K562 (cell line): ENCODE measurements around the gene EDEM1. TPM values are rescaled to one million over a fixed set of nuclear protein-coding genes. Genes with fewer than 3 reads are reported as not detected.

Experiments used
- ATAC-seq: fragments of 200-7000 bp; cut with Tn5 transposase; 3 replicates; pipeline ENCODE4 v1.9.1; 2020; ENCODE audit warnings: moderate library complexity
- BruUV-seq: library from RNA; stranded (reverse); fragments of 400-500 nt; replicated peaks from 2 replicates; lab custom pipeline; 2021; lab: Mats Ljungman, UMichigan
- CTCF ChIA-PET: fragments of 300-600 bp; formaldehyde crosslinking; extraction: SDS; loops from one replicate; lab custom pipeline; 2021; ENCODE audit warnings: low intra/inter-chr PET ratio; lab: Yijun Ruan, JAX
- POLR2A ChIA-PET: fragments of 300-600, 350-650 bp; sonication (Branson Sonifier 250); formaldehyde crosslinking; extraction: SDS; loops from one replicate; lab custom pipeline; 2021; ENCODE audit warnings: antibody characterized with exemption, inconsistent platforms; lab: Yijun Ruan, JAX
- DNase-seq, 4 experiments: peaks; one replicate each; pipeline versions ENCODE4 v3.0.0 to v3.0.0-alpha.2; 2011 to 2018; ENCODE audit warnings: low spot score in 3 of 4, mixed read lengths in 3 of 4; ENCODE audit errors: extremely low read depth in 1 of 4
- FAIRE-seq: peaks from 2 replicates; lab custom pipeline; 2011; peaks lifted over from hg19 to GRCh38; lab: Jason Lieb, UNC
- H2AFZ ChIP-seq: 2 replicates; pipeline ENCODE4 v1.6.0; 2011; ENCODE audit warnings: low read depth, low read length, control low read depth, inconsistent platforms
- H3K27ac ChIP-seq: fragments of 200-600 bp; 3 replicates; pipeline ENCODE4 v1.8.0; 2011; ENCODE audit warnings: low read depth, mild to moderate bottlenecking, control low read depth, inconsistent platforms, low read length, moderate library complexity, mixed read lengths; ENCODE audit errors: extremely low read depth
- H3K27me3 ChIP-seq, 2 experiments: fragments of 300-600 bp in 1 of 2; 2 replicates in 1 of 2; 3 replicates in 1 of 2; pipeline versions ENCODE4 v1.6.0 to v1.8.0; 2011; ENCODE audit warnings: inconsistent platforms in 2 of 2, low read length in 2 of 2, mild to moderate bottlenecking in 1 of 2, mixed read lengths in 1 of 2, moderate library complexity in 1 of 2; ENCODE audit not compliant: control insufficient read depth in 2 of 2, insufficient read depth in 2 of 2
- H3K36me3 ChIP-seq: fragments of 300-600 bp; 3 replicates; pipeline ENCODE4 v1.8.0; 2011; ENCODE audit warnings: mild to moderate bottlenecking, low read length, inconsistent platforms; ENCODE audit not compliant: control insufficient read depth, insufficient read depth
- H3K4me1 ChIP-seq, 2 experiments: fragments of 200-600 bp in 1 of 2; replicated peaks in 1 of 2; 2 replicates in 1 of 2; 3 replicates in 1 of 2; pipeline versions ENCODE4 v1.5.1 to v1.8.0; 2011; ENCODE audit warnings: inconsistent platforms in 2 of 2, low read length in 2 of 2, mild to moderate bottlenecking in 1 of 2, mixed read lengths in 1 of 2, moderate library complexity in 1 of 2; ENCODE audit not compliant: control insufficient read depth in 2 of 2, insufficient read depth in 2 of 2
- H3K4me2 ChIP-seq: 2 replicates; pipeline ENCODE4 v1.6.1; 2011; ENCODE audit warnings: low read length, control low read depth, inconsistent platforms, mixed read lengths; ENCODE audit not compliant: insufficient read depth
- H3K4me3 ChIP-seq: fragments of 200-600 bp; sonication (generic), shearing (Covaris generic); 2 replicates; pipeline ENCODE4 v1.5.1; 2016; ENCODE audit warnings: control low read depth, inconsistent platforms
- H3K79me2 ChIP-seq: fragments of 200-600 bp; 3 replicates; pipeline ENCODE4 v1.8.0; 2011; ENCODE audit warnings: low read length, inconsistent platforms; ENCODE audit not compliant: control insufficient read depth, insufficient read depth
- H3K9ac ChIP-seq, 2 experiments: 2 replicates each; pipeline versions ENCODE4 v1.6.0 to v1.6.1; 2011; ENCODE audit warnings: low read depth in 2 of 2, low read length in 2 of 2, control low read depth in 1 of 2, inconsistent platforms in 1 of 2, mild to moderate bottlenecking in 1 of 2, mixed read lengths in 1 of 2; ENCODE audit not compliant: insufficient read depth in 1 of 2
- H3K9me1 ChIP-seq: one replicate; pipeline ENCODE4 v1.6.0; 2011; ENCODE audit warnings: inconsistent platforms, mild to moderate bottlenecking, low read length, moderate library complexity; ENCODE audit not compliant: control insufficient read depth, insufficient read depth
- H3K9me3 ChIP-seq: replicated peaks from 2 replicates; pipeline ENCODE4 v1.5.1; 2011; ENCODE audit warnings: low read depth, low read length, inconsistent platforms; ENCODE audit not compliant: control insufficient read depth, insufficient read depth
- H4K20me1 ChIP-seq: replicated peaks from 2 replicates; pipeline ENCODE4 v1.6.1; 2011; ENCODE audit warnings: low read length, inconsistent platforms, mixed read lengths; ENCODE audit not compliant: control insufficient read depth, insufficient read depth
- BDP1 ChIP-seq: IDR thresholded peaks from 3 replicates; pipeline ENCODE4 v1.6.1; 2011; ENCODE audit not compliant: insufficient read length, insufficient read depth
- DACH1 ChIP-seq: fragments of 450-650 bp; IDR thresholded peaks from 2 replicates; pipeline ENCODE4 v1.6.1; 2018; ENCODE audit not compliant: partially characterized antibody
- EWSR1 ChIP-seq: fragments of 450-650 bp; IDR thresholded peaks from 2 replicates; pipeline ENCODE4 v1.6.1; 2018; ENCODE audit warnings: borderline replicate concordance, mild to moderate bottlenecking, low read depth, moderate library complexity; ENCODE audit not compliant: partially characterized antibody
- IRF2 ChIP-seq: sonication (generic); formaldehyde crosslinking; IDR thresholded peaks from 2 replicates; pipeline ENCODE4 v1.8.1; 2022; ENCODE audit warnings: mild to moderate bottlenecking, missing genetic modification reagents
- KLF13 ChIP-seq: fragments of 450-650 bp; IDR thresholded peaks from 2 replicates; pipeline ENCODE4 v1.6.1; 2016; ENCODE audit warnings: missing genetic modification characterization, low read depth, mild to moderate bottlenecking, missing compliant biosample characterization, moderate library complexity, borderline replicate concordance
- RBM15 ChIP-seq: fragments of 200-400 bp; formaldehyde crosslinking; IDR thresholded peaks from 2 replicates; pipeline ENCODE4 v1.6.1; 2018; ENCODE audit warnings: mild to moderate bottlenecking, low read length, moderate library complexity; ENCODE audit not compliant: insufficient read depth
- ZNF274 ChIP-seq: IDR thresholded peaks from 2 replicates; pipeline ENCODE4 v1.6.1; 2011; ENCODE audit warnings: low read depth, mild to moderate bottlenecking, low read length, moderate library complexity, borderline replicate concordance
- ZNF707 ChIP-seq: fragments of 250-450 bp; sonication (Bioruptor Pico); conservative IDR thresholded peaks from 2 replicates; pipeline ENCODE4 v1.8.0; 2022; ENCODE audit warnings: inconsistent platforms, mild to moderate bottlenecking, moderate library complexity
- WGBS: fragments of 100-300 bp; shearing (Covaris generic); methylation state at CpG from one replicate; pipeline ENCODE4 v1.1.6; 2016; ENCODE audit warnings: low coverage, mixed read lengths; ENCODE audit not compliant: insufficient coverage; ENCODE audit errors: missing lambda C conversion rate; 5-methylcytosine and 5-hydroxymethylcytosine counted together
- in situ Hi-C: fragments of 300-500 bp; cut with MboI; formaldehyde crosslinking; loops from 4 replicates; pipeline ENCODE4 v1.15.0; 2018; ENCODE audit warnings: inconsistent platforms, mixed read lengths
- intact Hi-C: fragments of 100-400 bp; cut with micrococcal nuclease; formaldehyde crosslinking; loops from 2 replicates; pipeline ENCODE4 v1.14.2; 2022
- polyA plus RNA-seq, 8 experiments: library from polyadenylated mRNA; depleted of rRNA in 4 of 8; stranded (reverse) in 5 of 8; unstranded in 3 of 8; fragments of >200 nt; fragmentation: Nextera tagmentation in 2 of 8; fragmentation: Illumina TruSeq in 1 of 8; extraction: Ambion mirVana in 2 of 8; extraction: Trizol in 1 of 8; gene quantifications; 2 replicates each; pipeline versions ENCODE4 v1.2.1 to v1.2.3, GENCODE V29; 2011 to 2014; ENCODE audit warnings: inconsistent platforms in 1 of 8, missing spikeins in 1 of 8
- total RNA-seq, 7 experiments: library from RNA; depleted of rRNA in 6 of 7; stranded (reverse); fragments of >200 nt in 6 of 7; fragmentation: Illumina TruSeq in 2 of 7; extraction: Trizol in 2 of 7; gene quantifications; 2 replicates each; pipeline versions ENCODE4 v1.2.1 to v1.2.3, GENCODE V29; 2011 to 2021; ENCODE audit warnings: low replicate concordance in 1 of 7

EDEM1 gene
- total and polyA plus RNA-seq, 9 of the 15 experiments (the other 6 are each of a cell fraction or from before 2014, with no cell fraction given) = 6.2 to 36.7 (median 14.3) TPM

DNA sequence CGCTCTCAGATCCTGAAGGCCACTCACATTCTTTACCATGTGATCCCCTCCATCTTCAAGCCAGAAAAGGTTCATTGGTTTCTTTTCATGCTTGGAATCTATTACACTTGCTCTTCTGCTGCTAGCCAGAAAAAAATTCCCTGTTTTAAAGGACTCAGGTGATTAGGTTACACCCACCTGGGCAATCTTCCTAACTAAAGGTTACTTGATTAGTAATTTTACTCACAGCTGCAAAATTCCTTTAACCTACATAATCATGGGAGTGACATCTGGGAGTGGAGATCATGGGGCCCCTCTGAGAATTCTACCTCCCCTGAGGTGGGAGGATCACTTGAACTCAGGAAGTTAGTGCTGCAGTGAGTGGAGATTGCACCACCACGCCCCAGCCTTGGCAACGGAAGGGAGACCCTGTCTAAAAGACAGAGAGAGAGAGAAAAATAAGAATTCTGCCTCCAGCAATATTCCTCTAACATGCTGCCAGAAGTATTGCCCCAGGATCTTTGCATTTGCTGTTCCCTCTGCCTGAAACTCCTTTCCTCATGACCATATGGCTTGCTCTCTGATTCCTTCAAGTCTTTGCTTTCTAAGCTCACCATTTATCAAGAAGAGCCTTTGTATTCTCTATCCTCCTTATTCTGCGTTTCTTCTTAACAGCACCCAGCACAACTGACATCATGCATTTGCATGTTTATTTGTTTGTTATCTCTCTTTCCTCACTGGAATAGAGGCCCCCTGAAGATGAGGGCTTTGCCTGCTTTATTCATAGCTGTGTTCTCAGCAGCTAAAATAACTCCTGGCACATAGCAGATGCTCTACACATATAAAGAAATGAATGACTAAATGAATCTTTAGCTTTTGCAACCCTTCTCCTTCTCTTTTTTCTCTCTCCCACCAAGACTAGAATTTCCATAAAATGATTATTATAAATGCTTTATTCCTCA lies 68.2 kb downstream of the EDEM1 start:
- Histone ChIP-seq H3K9me3 (no peaks in the 10 kb centered on the region), H3K27ac (no peak overlapping the region), H4K20me1 (no peaks in the 10 kb centered on the region), H3K36me3 (no peaks in the 10 kb centered on the region), H2AFZ (no peak overlapping the region), H3K79me2 (no peaks in the 10 kb centered on the region), H3K4me3 (no peak overlapping the region), H3K9ac (no peak overlapping the region), H3K27me3 (peaks cover 55 to 62% of the 10 kb centered on the region in 2 experiments), H3K9me1 (no peaks in the 10 kb centered on the region), H3K4me1 (no peaks in the 10 kb centered on the region), H3K4me2 (no peak overlapping the region)
- no peak for TF ChIP-seq EWSR1
- no peak for TF ChIP-seq BDP1
- TF ChIP-seq ZNF274 = no peak
- TF ChIP-seq RBM15 = no peak
- TF ChIP-seq KLF13 (tag) = no peak
- no peak for TF ChIP-seq ZNF707 (CRISPR knock-in tag)
- TF ChIP-seq DACH1 = no peak
- no peak for TF ChIP-seq IRF2 (CRISPR knock-in tag)
- intact Hi-C loops = no loop called here
- ATAC-seq (no peak), FAIRE-seq (no peak), DNase-seq (no peak)
- 2% methylated on average over 4 of the region's 4 CpGs for WGBS
- BruUV-seq = no TSS peak
- in situ Hi-C loops = no loop called here
- POLR2A ChIA-PET = interaction anchor here (0.5 to 1.0 kb wide), 2 partner anchors 169 to 555 kb away, joined by 3 read pairs; no protein-coding TSS in a partner anchor
- CTCF ChIA-PET = no interaction called here
